Activated T-helper 2 cell treated with anti-CD3 and anti-CD28 coated beads, Interferon-gamma antibody, Interleukin-2, Interleukin-4, amounts not matched to agents 10 μg/mL and 5 μg/mL and 100 μg/mL, durations not matched to agents 14 hours and 24 hours and 36 hours (primary cell): ENCODE measurements around the gene CDK5R1. TPM values are rescaled to one million over a fixed set of nuclear protein-coding genes. Genes with fewer than 3 reads are reported as not detected.

Source experiments
- DNase-seq: peaks from one replicate; pipeline ENCODE4 v3.0.0; 2021; ENCODE audit warnings: low spot score
- H3K27ac Mint-ChIP-seq: one replicate; pipeline ENCODE4 v1.8.0; 2021; ENCODE audit warnings: mixed read lengths
- H3K27me3 Mint-ChIP-seq: one replicate; pipeline ENCODE4 v1.8.0; 2021; ENCODE audit warnings: low read depth, mixed read lengths
- H3K36me3 Mint-ChIP-seq: one replicate; pipeline ENCODE4 v1.8.0; 2021; ENCODE audit warnings: low read depth, mixed read lengths
- H3K4me1 Mint-ChIP-seq: one replicate; pipeline ENCODE4 v1.8.0; 2021; ENCODE audit warnings: low read depth, mixed read lengths
- H3K4me3 Mint-ChIP-seq: one replicate; pipeline ENCODE4 v1.8.0; 2021; ENCODE audit warnings: low read depth, mild to moderate bottlenecking, moderate library complexity, mixed read lengths
- H3K9me3 Mint-ChIP-seq: one replicate; pipeline ENCODE4 v1.8.0; 2021; ENCODE audit warnings: mixed read lengths
- intact Hi-C: fragments of 100-400 bp; cut with micrococcal nuclease; formaldehyde crosslinking; loops from one replicate; pipeline ENCODE4 v1.15.1; 2023
- total RNA-seq: library from RNA; stranded (reverse); gene quantifications from 2 replicates; pipeline ENCODE4 v1.2.3, GENCODE V29; 2022

The CDK5R1 gene
- total RNA-seq, 1 donor from 2014 or later, result 10.8 TPM

- DNase-seq, result no peak
- Mint-ChIP-seq H3K27me3 (no peaks in the 10 kb centered on the region), H3K9me3 (no peaks in the 10 kb centered on the region), H3K4me3 (no peak overlapping the region), H3K4me1 (peaks cover 21% of the 10 kb centered on the region), H3K27ac (no peak overlapping the region), H3K36me3 (peaks cover 4% of the 10 kb centered on the region)
- intact Hi-C loops, result no loop called here
These were observed 10.8 kb downstream of the CDK5R1 start for GRCh38 chr17:32497431-32498205.

DNA sequence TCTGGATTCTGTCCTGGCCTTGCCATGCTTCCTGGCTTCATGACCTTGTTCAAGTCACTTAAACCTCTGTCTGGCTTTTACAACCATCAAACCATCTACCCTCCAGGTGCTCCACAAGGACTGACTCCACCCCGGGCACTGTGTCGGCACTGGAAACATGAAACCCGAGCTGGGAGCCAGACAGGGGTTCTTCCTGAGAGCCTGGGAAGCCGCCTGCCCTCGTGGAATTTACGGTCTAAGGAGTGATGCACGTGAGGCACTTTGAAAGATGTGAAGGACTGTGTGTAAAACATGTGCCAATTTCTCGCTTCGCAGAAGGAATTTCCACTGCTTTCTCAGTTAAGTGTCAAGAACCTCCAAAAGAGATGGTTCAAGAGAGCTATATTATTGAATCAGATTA lies 11.6 kb downstream of the CDK5R1 start:
- no peak overlapping the region for H3K4me3 Mint-ChIP-seq
- no peak for DNase-seq
- H3K36me3 Mint-ChIP-seq, result peaks cover 4% of the 10 kb centered on the region
- no peak overlapping the region for H3K27ac Mint-ChIP-seq
- intact Hi-C loops, result no loop called here
- no peaks in the 10 kb centered on the region for H3K9me3 Mint-ChIP-seq
- H3K4me1 Mint-ChIP-seq, result peaks cover 22% of the 10 kb centered on the region
- no peaks in the 10 kb centered on the region for H3K27me3 Mint-ChIP-seq

DNA sequence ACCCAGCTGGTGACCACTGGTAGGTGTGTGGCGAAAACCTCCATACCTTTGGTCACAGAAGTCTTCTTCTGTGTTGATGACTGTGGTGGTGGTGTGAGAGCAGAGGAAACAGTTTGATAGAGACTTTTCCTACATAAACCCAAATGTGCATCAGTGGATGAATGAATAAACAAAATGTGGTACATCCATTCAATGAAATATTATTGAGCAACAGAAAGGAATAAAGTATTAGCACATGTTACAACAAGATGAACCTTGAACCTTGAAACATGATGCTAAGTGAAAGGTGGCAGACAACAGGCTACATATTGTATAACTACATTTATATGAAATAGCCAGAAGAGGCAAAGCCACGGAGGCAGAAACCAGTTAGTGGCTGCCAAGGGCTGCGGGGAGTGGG lies 15.2 kb downstream of the CDK5R1 start:
- H3K27me3 Mint-ChIP-seq, result no peaks in the 10 kb centered on the region
- intact Hi-C loops, result no loop called here
- no peaks in the 10 kb centered on the region for H3K9me3 Mint-ChIP-seq
- peaks cover 50% of the 10 kb centered on the region for H3K4me1 Mint-ChIP-seq
- DNase-seq, result no peak
- H3K4me3 Mint-ChIP-seq, result no peak overlapping the region
- peak overlapping the region; percentile 39 for H3K27ac Mint-ChIP-seq
- H3K36me3 Mint-ChIP-seq, result peaks cover 8% of the 10 kb centered on the region

- Mint-ChIP-seq H3K4me1 (peaks cover 50% of the 10 kb centered on the region), H3K27ac (peak overlapping the region; percentile 95), H3K27me3 (no peaks in the 10 kb centered on the region), H3K4me3 (no peak overlapping the region), H3K9me3 (no peaks in the 10 kb centered on the region), H3K36me3 (peaks cover 8% of the 10 kb centered on the region)
- intact Hi-C loops, result loop anchor here (1.0 kb wide), 2 partner anchors 15 to 16 kb away; partner anchors contain the start of gene CDK5R1
- no peak for DNase-seq
These were observed 15.9 kb downstream of the CDK5R1 start for GRCh38 chr17:32502710-32503109.

- Mint-ChIP-seq H3K36me3 (peaks cover 8% of the 10 kb centered on the region), H3K27ac (peak overlapping the region; percentile 95), H3K4me1 (peaks cover 50% of the 10 kb centered on the region), H3K27me3 (no peaks in the 10 kb centered on the region), H3K4me3 (peak overlapping the region; percentile 43), H3K9me3 (no peaks in the 10 kb centered on the region)
- intact Hi-C loops, result loop anchor here (1.0 kb wide), 2 partner anchors 14 to 17 kb away; partner anchors contain the start of gene CDK5R1
- peak; percentile 55 for DNase-seq
These were observed 16.7 kb downstream of the CDK5R1 start for GRCh38 chr17:32503251-32504165.

- H3K4me3 Mint-ChIP-seq, result peak overlapping the region; percentile 43
- DNase-seq, result no peak
- H3K27ac Mint-ChIP-seq, result peak overlapping the region; percentile 95
- no peaks in the 10 kb centered on the region for H3K9me3 Mint-ChIP-seq
- peaks cover 50% of the 10 kb centered on the region for H3K4me1 Mint-ChIP-seq
- intact Hi-C loops, result no loop called here
- peaks cover 8% of the 10 kb centered on the region for H3K36me3 Mint-ChIP-seq
- no peaks in the 10 kb centered on the region for H3K27me3 Mint-ChIP-seq
These were observed 17.6 kb downstream of the CDK5R1 start for GRCh38 chr17:32504166-32504990.

- intact Hi-C loops, result no loop called here
- Mint-ChIP-seq H3K4me3 (no peak overlapping the region), H3K27ac (no peak overlapping the region), H3K27me3 (no peaks in the 10 kb centered on the region), H3K9me3 (no peaks in the 10 kb centered on the region), H3K4me1 (peaks cover 28% of the 10 kb centered on the region), H3K36me3 (peaks cover 4% of the 10 kb centered on the region)
- DNase-seq, result no peak
These were observed 22.1 kb downstream of the CDK5R1 start for GRCh38 chr17:32508926-32509325.

GRCh38 chr17:32510466-32510865 lies 23.7 kb downstream of the CDK5R1 start:
- peaks cover 4% of the 10 kb centered on the region for H3K36me3 Mint-ChIP-seq
- no peaks in the 10 kb centered on the region for H3K27me3 Mint-ChIP-seq
- H3K4me1 Mint-ChIP-seq, result peaks cover 13% of the 10 kb centered on the region
- no peak overlapping the region for H3K27ac Mint-ChIP-seq
- no peaks in the 10 kb centered on the region for H3K9me3 Mint-ChIP-seq
- DNase-seq, result no peak
- no peak overlapping the region for H3K4me3 Mint-ChIP-seq
- intact Hi-C loops, result no loop called here

GRCh38 chr17:32512328-32512727 lies 25.5 kb downstream of the CDK5R1 start:
- H3K9me3 Mint-ChIP-seq, result no peaks in the 10 kb centered on the region
- H3K4me3 Mint-ChIP-seq, result no peak overlapping the region

DNA sequence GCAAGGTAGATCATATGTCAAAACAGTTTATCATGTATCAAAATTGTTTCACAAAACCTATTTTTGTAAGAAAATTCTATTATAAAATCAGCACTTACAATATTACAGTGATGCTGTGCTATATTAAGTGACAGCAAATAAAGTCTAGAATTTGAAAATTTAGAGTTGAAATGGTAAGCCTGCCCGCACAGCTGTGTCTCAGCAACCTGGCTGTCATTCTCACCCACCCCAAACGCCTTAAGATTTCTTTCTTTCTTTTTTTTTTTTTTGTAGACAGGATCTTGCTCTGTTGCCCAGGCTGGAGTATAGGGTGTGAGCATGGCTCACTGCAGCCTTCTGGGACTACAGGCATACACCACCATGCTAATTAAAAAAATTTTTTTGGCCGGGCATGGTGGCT lies 26.8 kb downstream of the CDK5R1 start:
- Mint-ChIP-seq H3K9me3 (no peaks in the 10 kb centered on the region), H3K27me3 (no peaks in the 10 kb centered on the region), H3K4me1 (peaks cover 26% of the 10 kb centered on the region), H3K36me3 (no peaks in the 10 kb centered on the region), H3K4me3 (no peak overlapping the region), H3K27ac (no peak overlapping the region)
- intact Hi-C loops, result no loop called here
- DNase-seq, result no peak

More at GRCh38 chr17:32512328-32512727, 25.5 kb downstream of the CDK5R1 start:
- no peak overlapping the region for H3K27ac Mint-ChIP-seq
- H3K4me1 Mint-ChIP-seq, result peaks cover 16% of the 10 kb centered on the region
- no peaks in the 10 kb centered on the region for H3K27me3 Mint-ChIP-seq
- no peak for DNase-seq
- no peaks in the 10 kb centered on the region for H3K36me3 Mint-ChIP-seq
- intact Hi-C loops, result no loop called here

DNA sequence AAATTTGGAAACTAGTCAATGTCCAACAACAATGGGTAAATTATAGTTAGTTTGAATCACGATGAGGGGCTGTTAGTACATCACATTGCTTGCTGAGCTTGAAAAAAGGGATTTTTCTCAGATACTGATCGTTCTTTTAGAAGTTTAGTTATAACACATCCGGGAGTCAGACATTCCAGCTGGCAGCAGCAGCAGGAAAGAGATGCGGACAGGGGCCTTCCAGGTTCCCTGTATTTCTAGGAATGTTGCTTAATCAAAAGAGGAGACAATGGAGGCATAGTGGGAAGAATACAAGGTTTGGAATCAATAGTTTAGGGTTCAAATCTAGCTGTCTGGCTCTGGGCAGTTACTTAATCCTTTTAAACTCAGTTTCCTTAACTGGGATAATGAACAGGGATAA lies 27.8 kb downstream of the CDK5R1 start:
- Mint-ChIP-seq H3K27me3 (no peaks in the 10 kb centered on the region), H3K27ac (no peak overlapping the region), H3K4me1 (peaks cover 33% of the 10 kb centered on the region), H3K4me3 (no peak overlapping the region), H3K36me3 (no peaks in the 10 kb centered on the region), H3K9me3 (no peaks in the 10 kb centered on the region)
- no peak for DNase-seq
- intact Hi-C loops, result no loop called here

DNA sequence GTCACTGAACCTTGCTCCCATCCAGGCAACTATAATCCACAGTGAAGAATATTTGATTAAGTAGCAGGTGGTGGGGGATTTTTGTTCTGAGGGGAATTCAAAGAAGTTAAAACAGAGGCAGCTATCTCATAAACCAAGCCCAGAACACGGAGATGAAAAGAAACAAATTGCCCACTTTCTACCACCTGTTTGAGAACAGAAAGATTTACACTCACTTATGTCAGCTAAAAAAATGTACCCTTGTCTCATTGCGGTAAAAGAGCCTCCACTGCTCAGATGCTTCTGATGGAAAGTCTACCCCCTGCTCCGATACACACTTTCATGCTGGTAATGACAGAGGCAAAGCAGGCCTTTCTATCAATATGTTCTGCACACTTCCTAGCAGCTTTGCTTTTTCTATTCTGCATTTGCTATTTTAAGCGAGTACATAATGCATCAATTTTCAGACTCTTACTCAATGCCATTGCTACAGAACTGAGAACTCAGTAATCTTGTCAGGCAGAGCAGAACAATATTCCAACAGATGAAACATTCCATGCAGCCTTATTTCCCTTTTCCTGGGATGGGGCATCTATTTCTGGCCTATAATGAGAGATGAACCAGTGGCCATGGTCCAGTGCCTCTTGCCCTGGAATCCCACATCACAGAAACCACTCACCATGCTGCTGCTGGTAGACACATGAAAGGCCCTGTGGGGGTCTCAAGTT lies 29.0 kb downstream of the CDK5R1 start:
- Mint-ChIP-seq H3K27me3 (no peaks in the 10 kb centered on the region), H3K9me3 (no peaks in the 10 kb centered on the region), H3K4me3 (no peak overlapping the region), H3K4me1 (peaks cover 45% of the 10 kb centered on the region), H3K27ac (no peak overlapping the region), H3K36me3 (no peaks in the 10 kb centered on the region)
- no peak for DNase-seq
- intact Hi-C loops, result loop anchor here (2.0 kb wide), 1 partner anchor 23 kb away; no protein-coding TSS in a partner anchor
